KMS-11 (cell line): ENCODE data around the gene SRPRA.

Experiments
- H2AFZ ChIP-seq: fragments of 200-600 bp; sonication (generic); 2 replicates; pipeline ENCODE4 v1.6.1; 2016; ENCODE audit warnings: antibody characterized with exemption, mixed run types, low read depth
- H3K27ac ChIP-seq: fragments of 200-600 bp; sonication (generic); 2 replicates; pipeline ENCODE4 v1.6.1; 2016; ENCODE audit warnings: mild to moderate bottlenecking, mixed run types
- H3K27me3 ChIP-seq: fragments of 200-600 bp; sonication (generic); 2 replicates; pipeline ENCODE4 v1.6.1; 2017; ENCODE audit warnings: mild to moderate bottlenecking, low read depth, mixed run types, moderate library complexity; ENCODE audit not compliant: insufficient read depth
- H3K36me3 ChIP-seq: fragments of 200-600 bp; sonication (generic); 2 replicates; pipeline ENCODE4 v1.6.1; 2017; ENCODE audit warnings: mild to moderate bottlenecking, mixed run types; ENCODE audit not compliant: insufficient read depth
- H3K4me1 ChIP-seq: fragments of 200-600 bp; sonication (generic); 2 replicates; pipeline ENCODE4 v1.6.1; 2016; ENCODE audit warnings: mild to moderate bottlenecking, low read depth, mixed run types; ENCODE audit not compliant: poor library complexity, severe bottlenecking
- H3K4me2 ChIP-seq: fragments of 200-600 bp; sonication (generic); 2 replicates; pipeline ENCODE4 v1.7.0; 2016; ENCODE audit warnings: mild to moderate bottlenecking, mixed run types
- H3K4me3 ChIP-seq: fragments of 200-600 bp; sonication (generic); IDR thresholded peaks from 2 replicates; pipeline ENCODE4 v1.6.1; 2017; ENCODE audit warnings: low read depth, low read length, mixed read lengths; ENCODE audit not compliant: insufficient read depth
- H3K79me2 ChIP-seq: fragments of 200-600 bp; sonication (generic); 2 replicates; pipeline ENCODE4 v1.6.1; 2016; ENCODE audit warnings: low read depth, mixed run types; ENCODE audit not compliant: insufficient read depth
- H3K9ac ChIP-seq: fragments of 200-600 bp; sonication (generic); 2 replicates; pipeline ENCODE4 v1.6.1; 2016; ENCODE audit warnings: mild to moderate bottlenecking, mixed run types
- H4K20me1 ChIP-seq: fragments of 200-600 bp; sonication (generic); 2 replicates; pipeline ENCODE4 v1.6.1; 2016; ENCODE audit warnings: mild to moderate bottlenecking, mixed run types; ENCODE audit not compliant: insufficient read depth
- TF ChIP-seq, protein P1 (sequence below): fragments of 200-600 bp; sonication (generic); conservative IDR thresholded peaks from 2 replicates; pipeline ENCODE4 v1.6.1; 2017; ENCODE audit warnings: low read depth, mild to moderate bottlenecking, antibody characterized with exemption, low read length, moderate library complexity, mixed read lengths

SRPRA gene

DNA sequence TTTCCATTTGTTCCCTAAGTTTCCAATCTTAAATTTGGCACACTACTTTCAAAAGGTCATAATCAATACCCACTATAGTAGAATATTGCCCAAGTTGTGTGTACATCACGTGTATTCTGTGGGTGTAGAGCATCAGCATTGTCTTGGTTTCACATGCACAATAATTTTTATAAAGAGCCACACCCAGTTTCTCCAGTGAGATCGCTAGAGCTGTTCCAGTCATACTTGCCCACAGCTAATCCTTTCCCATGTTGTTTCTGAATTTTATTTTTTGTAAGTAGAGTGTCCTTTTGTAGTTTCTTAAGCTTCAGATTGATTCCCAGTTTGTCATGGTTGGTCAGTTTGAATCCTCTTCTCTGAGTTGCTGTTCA is 43.4 kb downstream of the SRPRA start:
- Histone ChIP-seq H4K20me1 (no peaks in the 10 kb centered on the region), H3K4me1 (peaks cover 7% of the 10 kb centered on the region), H3K79me2 (peaks cover 24% of the 10 kb centered on the region; the same call in 1 of the 2 replicates), H3K4me2 (no peak overlapping the region), H3K36me3 (no peaks in the 10 kb centered on the region), H3K9ac (no peak overlapping the region), H3K27ac (no peak overlapping the region), H3K4me3 (no peak overlapping the region), H3K27me3 (no peaks in the 10 kb centered on the region), H2AFZ (no peak overlapping the region)
- TF ChIP-seq, protein P1, sequence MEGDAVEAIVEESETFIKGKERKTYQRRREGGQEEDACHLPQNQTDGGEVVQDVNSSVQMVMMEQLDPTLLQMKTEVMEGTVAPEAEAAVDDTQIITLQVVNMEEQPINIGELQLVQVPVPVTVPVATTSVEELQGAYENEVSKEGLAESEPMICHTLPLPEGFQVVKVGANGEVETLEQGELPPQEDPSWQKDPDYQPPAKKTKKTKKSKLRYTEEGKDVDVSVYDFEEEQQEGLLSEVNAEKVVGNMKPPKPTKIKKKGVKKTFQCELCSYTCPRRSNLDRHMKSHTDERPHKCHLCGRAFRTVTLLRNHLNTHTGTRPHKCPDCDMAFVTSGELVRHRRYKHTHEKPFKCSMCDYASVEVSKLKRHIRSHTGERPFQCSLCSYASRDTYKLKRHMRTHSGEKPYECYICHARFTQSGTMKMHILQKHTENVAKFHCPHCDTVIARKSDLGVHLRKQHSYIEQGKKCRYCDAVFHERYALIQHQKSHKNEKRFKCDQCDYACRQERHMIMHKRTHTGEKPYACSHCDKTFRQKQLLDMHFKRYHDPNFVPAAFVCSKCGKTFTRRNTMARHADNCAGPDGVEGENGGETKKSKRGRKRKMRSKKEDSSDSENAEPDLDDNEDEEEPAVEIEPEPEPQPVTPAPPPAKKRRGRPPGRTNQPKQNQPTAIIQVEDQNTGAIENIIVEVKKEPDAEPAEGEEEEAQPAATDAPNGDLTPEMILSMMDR, result no peak

DNA sequence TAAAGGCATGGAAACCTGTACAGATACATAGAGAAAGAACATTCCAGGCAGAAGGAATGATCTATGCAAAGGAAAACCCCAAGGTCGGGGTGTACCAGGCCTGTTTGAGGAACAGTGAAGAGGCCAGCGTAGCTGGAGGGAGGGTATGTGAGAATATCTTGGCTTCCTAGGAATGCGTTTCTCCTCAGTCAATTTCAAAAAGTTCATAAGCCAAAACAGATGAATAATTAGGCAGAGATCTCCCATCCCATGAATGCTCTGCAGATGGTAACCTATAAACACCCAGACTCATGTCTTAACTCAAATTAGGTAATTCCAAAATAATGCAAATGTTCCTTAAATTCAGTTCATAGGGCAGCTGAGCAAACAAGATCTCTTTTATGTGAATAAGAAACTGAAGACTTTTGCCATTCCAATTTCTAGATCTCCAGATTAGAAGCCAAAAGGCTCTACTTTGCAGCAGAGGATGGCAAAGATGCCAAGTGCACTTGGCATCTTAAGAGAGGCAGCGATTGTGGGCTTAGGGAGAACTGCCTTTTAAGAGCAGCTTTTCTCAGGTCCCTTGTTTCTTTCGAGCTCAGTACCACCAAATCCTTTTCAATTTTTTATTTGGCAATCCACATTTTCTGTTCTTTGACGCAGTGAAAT is 43.9 kb downstream of the SRPRA start:
- H3K4me1 ChIP-seq, result peaks cover 8% of the 10 kb centered on the region
- no peaks in the 10 kb centered on the region for H3K36me3 ChIP-seq
- no peaks in the 10 kb centered on the region for H4K20me1 ChIP-seq
- H3K9ac ChIP-seq, result no peak overlapping the region
- no peaks in the 10 kb centered on the region for H3K27me3 ChIP-seq
- TF ChIP-seq, protein P1, result no peak
- H3K4me2 ChIP-seq, result no peak overlapping the region
- no peak overlapping the region for H2AFZ ChIP-seq
- H3K4me3 ChIP-seq, result no peak overlapping the region
- H3K79me2 ChIP-seq, result peaks cover 29% of the 10 kb centered on the region; the same call in 1 of the 2 replicates
- H3K27ac ChIP-seq, result no peak overlapping the region

DNA sequence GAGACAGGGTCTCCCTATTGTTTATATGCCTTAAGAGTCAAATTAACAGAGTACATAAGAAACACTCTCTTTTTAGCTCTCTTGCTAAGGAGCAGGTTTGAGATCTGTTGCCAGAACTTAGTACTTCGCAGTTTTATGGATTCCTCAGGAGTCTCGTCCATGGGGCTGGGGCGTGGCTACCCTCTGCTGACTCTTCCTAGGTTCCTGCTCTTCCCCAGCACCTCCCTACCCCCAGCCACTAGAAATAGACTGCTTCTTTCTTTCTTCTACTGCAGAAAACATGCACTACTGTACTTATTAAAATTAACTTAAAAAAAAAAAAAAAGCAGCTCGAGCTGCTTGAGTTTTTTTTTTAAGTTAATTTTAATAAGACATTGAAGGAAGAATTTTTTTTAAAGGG is 49.1 kb downstream of the SRPRA start:
- Histone ChIP-seq H3K36me3 (no peaks in the 10 kb centered on the region), H4K20me1 (no peaks in the 10 kb centered on the region), H3K79me2 (peaks cover 63% of the 10 kb centered on the region; the same call in 1 of the 2 replicates), H3K4me3 (no peak overlapping the region), H3K4me2 (no peak overlapping the region), H3K9ac (no peak overlapping the region), H3K27ac (no peak overlapping the region), H3K27me3 (no peaks in the 10 kb centered on the region), H2AFZ (no peak overlapping the region), H3K4me1 (peaks cover 60% of the 10 kb centered on the region)
- TF ChIP-seq, protein P1, result no peak

DNA sequence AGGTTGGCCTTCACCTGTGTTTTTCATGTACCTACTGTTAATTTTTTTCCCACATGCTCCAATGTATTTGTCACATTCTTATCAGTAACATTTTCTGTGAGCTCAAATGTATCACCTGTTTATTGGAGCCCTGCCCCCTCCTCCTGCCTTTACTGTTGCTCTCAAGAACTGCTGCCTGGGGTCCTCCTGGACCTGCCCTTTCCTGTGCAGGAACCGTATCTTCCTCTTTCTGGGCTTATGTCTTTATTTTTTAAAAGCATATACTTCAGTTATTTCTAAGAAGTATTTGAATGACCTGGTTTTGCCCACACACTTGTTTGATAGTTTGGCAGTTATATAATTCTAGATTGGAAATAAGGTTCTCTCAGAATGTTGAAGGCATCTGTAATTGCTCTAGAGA is 51.2 kb downstream of the SRPRA start:
- H4K20me1 ChIP-seq, result no peaks in the 10 kb centered on the region
- peaks cover 78% of the 10 kb centered on the region; the same call in 1 of the 2 replicates for H3K79me2 ChIP-seq
- TF ChIP-seq, protein P1, result no peak
- no peak overlapping the region for H3K9ac ChIP-seq
- H2AFZ ChIP-seq, result no peak overlapping the region
- H3K4me2 ChIP-seq, result peak overlapping the region; percentile 35
- no peaks in the 10 kb centered on the region for H3K36me3 ChIP-seq
- H3K27ac ChIP-seq, result no peak overlapping the region; the same call in 1 of the 2 replicates
- H3K4me3 ChIP-seq, result no peak overlapping the region
- peaks cover 75% of the 10 kb centered on the region for H3K4me1 ChIP-seq
- no peaks in the 10 kb centered on the region for H3K27me3 ChIP-seq
